HL-60/S4 treated with retinoic acid at 250 ng/mL for 4 days and 3 days (cell line): ENCODE measurements around the gene LBX2.

Experiments used
- in situ Hi-C: fragments of 300-500 bp; cut with MboI; formaldehyde crosslinking; loops from 2 replicates; pipeline ENCODE4 v1.7.0; 2022; ENCODE audit warnings: low sequenced_read_pairs

LBX2 gene

GRCh38 chr2:74505448-74506246 lies 6.2 kb upstream of the LBX2 start:
- in situ Hi-C loops, result no loop called here

- in situ Hi-C loops, result no loop called here
Observed at GRCh38 chr2:74504591-74504990, 5.2 kb upstream of the LBX2 start.

DNA sequence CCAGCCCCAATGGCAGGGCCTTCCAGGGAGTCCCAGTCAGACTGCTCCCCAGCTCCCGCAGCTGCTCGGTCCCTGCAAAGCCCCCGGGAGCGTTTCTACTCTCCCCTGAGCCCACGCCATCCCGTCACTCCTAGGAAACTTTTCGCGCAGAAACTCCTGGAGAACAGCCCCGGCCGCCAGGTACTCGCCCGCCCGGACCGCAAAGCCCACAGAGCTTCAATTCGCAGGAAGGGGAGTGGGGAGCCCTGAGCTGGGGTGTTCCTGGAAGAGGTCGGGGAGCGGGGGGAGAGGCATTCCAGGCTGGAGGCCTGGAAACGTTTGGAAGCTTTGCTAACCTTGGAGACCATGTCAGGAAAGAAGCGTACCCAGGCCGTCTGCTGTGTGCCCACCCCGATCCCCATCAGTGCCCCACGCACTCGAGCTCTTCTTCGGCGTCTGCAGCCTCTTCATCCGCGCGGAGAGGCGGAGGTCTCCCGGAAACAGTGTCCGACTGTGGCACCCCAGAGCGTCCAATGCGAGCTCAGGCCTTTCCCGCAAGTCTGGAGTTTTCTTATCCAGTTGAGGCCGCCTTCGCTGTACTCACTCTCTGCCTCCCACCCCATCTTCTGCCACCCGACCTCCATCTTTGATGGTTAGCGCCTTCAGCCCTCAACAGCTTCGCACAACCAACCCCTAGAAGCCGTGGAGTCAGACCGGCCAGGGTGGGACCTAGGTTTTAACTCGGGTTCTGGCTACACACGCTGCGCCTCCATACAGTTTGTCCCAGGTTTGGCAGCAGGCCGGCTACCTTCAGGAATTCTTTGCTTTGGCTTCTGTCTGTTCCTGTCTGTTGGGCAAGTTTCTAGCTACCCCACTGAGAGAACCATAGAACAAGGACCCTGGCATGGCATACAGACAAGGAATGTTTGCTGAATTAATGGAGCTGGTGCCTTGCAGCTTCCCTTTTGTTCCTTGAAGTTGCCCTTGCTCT lies 4.4 kb upstream of the LBX2 start:
- in situ Hi-C loops, result no loop called here

DNA sequence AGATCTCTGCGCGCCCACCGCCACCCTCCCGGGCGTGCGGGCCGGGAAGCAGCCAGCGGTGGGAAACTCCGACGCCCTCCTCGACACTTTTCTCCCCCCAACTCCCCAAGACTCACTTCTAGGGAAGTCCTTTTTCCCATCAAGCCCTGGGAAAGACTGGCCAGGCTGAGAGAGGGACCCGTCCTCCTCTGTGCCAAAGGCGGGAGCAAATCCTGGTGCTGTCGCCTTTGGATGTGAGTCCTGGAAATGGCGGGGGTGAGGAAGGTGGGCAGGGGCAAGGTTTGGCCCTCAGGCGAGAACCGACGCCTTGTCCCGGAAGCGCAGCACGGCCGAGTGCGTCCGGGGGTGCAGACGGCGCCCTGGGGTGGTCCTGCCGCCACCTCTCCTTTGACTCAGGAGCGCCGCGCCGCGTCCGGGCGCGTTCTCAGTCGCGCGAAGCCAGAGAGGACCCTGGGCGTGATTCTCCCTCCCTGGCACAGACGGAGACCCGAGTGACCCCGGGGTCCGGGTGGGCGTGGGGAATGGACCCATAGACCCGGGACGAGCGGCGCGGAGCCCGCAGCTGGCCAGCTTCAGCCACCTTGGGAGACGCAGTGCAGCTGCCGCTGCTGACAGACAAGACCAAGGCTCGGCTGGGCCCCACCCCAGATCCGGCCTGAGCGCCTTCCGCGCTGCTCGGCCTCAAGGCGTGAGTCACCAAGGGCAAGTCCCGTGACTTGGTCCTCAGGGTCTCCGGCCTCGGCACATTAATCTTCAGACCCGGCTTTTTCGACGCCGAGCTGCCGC lies 3.5 kb upstream of the LBX2 start:
- in situ Hi-C loops, result no loop called here

DNA sequence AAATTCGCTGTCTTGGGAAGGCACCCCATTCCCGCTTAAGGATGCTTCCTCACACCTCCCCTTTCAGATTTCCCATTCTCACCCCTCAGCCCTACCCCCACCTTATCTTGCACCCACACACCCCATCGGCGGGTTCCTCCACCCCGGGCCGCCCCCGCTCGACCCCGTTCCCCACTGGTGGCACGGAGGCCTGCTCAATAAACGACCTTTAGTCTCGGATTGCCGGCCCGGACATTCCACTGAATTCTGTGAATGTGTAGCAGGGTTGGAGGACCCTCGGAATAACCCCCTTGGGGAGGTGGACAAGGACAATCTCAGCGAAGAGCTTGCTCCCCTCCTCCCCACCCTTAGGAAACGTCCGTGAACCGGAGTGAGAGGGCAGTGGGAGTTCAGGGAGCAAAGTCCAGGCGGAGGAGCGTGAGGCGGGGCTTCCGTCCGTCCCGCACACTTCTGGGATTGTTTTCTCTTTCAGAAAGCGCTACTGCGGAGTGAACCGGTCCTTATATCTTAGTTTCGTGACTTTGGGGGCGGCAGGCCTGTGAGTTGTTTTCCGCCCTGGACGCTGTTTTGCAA lies 2.8 kb upstream of the LBX2 start:
- in situ Hi-C loops, result no loop called here

DNA sequence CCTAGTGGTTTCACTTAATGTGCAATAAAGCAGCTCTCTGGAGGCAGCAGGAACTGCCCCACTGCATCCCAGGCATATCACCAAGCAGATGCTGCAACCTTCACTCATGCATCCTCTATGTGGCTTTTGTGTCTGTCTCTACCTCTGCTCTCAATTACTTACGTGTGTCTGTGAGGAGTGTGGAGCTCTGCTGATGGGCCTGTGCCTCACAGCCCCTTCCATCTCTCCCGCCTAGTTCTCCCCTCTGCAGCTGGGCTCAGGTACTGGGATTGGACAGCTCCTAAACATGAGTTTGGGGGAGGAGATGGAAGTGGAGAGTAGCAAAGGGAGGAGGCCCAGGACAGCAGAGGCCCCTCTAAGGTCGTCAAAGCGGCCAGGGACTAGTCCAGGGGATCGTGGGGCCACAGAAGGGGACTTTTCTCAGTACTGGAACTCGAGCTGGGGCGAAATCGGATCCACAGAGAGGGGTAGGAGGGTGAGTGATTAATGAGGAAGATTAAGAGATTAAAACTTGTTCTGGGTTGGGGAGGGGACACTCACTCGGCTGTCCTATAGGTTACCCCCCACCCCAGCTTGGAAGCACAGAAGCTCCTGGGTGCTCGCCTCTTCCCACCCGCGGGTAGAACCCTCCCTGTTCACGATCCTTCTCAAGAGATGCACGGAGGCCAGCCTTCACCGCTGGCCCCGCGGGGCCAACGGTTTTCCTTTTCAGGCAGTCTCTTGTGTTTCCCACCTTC lies 2.1 kb upstream of the LBX2 start:
- in situ Hi-C loops, result no loop called here

DNA sequence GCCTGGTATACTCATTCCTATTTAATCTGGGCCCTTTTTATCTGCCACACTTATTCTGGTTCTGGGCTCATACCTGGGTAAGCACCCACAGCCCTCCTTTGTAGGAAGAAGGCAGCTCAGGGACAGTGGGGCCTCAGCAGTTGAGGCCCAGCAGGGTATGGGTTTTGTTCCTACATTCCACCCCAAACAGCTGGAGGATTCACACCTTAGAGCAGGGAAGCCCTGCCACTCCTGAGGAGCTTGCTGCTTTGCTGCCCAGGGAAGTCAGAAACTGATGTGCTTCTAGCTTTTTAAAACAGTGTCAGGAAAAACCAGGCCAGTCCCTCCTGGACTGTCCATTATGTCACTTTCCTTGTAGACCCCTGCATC lies 1.2 kb upstream of the LBX2 start:
- in situ Hi-C loops, result no loop called here

GRCh38 chr2:74499940-74500577 lies 656 bp upstream of the LBX2 start:
- in situ Hi-C loops, result no loop called here

DNA sequence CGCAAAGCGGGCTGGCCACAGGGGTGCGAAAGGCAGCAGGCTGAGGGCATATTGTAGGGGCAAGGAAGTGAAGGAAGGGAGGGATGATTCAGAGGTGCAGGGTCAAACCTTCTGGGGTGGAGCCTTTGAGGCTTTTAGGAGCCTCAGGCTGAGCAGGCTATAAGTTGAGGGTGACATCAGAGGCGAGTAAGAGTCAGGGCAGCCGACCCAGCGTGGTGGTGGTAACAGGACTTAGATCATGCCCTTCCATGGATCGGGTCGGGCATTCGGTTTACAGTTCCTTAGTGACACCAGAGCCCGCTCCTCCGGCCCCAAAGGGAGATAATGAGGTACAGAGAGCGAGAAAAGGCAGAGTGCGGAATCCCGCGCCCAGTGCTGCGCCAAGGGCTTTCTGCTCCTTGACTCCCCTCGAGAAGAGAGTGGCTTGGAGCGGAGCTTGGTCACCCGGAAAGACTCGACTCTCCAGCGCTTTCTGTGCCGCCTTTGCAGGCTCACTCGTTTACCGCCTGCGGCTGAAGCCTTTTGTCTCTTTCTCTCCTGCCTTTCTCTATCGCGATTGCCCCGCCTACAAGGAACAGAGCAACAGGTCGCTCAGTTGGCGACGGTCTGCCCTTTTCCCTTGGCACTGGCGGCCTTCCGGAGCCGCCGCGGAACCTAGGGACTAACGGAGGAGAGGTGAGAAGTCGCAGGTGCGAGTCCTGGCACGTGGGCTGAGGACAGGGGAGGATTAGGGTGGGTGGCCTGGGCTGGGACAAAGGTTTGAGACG lies 720 bp downstream of the LBX2 start:
- in situ Hi-C loops, result no loop called here

- in situ Hi-C loops, result no loop called here
Observed at GRCh38 chr2:74497777-74498499, 1.5 kb downstream of the LBX2 start.

DNA sequence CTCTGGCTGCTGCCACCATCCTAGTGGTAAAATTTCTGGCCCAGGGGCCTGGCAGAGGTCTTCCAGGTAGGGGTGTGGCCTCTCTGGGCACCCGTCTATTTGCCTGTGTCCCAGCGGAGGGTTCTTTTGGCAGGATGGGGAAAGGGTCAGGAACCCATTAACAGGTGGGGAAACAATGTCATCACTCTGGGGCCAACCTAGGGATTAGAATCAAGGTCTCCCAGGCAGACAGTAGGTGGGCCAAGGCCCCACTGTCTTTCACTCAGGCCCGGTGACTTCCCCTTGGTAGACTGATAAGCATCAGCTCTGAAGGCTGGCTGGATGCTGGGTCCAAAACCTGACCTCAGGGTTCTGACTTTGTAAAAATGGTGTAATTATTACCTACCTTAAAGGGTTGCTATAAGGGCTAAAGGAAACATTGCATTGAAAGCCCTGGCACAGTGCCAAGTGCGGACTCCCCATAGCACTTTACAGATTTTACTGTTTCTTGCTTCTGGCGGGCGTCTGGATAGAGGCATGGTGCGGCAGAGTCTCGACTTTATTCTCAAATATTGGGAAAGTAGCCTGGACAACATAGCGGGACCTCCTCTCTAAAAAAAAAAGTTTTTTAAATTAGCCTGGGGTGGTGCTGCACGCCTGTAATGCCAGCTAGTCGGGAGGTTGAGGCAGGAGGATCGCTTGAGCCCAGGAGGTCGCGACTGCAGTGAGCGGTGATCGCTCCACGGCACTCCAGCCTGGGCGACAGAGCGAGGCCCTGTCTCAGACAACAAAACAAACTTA lies 2.2 kb downstream of the LBX2 start:
- in situ Hi-C loops, result no loop called here

DNA sequence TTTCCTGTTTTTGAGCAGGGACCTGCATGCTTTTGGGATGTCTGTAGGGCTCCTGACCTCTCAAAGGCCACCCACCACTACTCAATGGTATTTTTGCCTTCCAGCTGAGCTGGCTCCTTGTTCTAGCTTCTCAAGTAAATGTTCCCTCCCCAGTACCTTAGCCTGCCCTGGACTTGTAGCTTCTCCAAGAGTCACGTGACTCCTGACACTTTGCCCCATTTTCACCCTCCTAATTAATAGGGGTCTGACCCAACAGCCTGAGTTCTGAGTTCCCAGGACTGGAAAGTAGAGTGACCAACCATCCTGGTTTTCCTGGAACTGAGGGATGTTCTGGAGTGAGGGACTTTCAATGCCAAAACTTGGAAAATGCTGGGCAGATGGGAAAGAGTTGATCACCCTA lies 4.0 kb downstream of the LBX2 start:
- in situ Hi-C loops, result no loop called here

- in situ Hi-C loops, result no loop called here
Observed at GRCh38 chr2:74493546-74493945, 5.9 kb downstream of the LBX2 start.

DNA sequence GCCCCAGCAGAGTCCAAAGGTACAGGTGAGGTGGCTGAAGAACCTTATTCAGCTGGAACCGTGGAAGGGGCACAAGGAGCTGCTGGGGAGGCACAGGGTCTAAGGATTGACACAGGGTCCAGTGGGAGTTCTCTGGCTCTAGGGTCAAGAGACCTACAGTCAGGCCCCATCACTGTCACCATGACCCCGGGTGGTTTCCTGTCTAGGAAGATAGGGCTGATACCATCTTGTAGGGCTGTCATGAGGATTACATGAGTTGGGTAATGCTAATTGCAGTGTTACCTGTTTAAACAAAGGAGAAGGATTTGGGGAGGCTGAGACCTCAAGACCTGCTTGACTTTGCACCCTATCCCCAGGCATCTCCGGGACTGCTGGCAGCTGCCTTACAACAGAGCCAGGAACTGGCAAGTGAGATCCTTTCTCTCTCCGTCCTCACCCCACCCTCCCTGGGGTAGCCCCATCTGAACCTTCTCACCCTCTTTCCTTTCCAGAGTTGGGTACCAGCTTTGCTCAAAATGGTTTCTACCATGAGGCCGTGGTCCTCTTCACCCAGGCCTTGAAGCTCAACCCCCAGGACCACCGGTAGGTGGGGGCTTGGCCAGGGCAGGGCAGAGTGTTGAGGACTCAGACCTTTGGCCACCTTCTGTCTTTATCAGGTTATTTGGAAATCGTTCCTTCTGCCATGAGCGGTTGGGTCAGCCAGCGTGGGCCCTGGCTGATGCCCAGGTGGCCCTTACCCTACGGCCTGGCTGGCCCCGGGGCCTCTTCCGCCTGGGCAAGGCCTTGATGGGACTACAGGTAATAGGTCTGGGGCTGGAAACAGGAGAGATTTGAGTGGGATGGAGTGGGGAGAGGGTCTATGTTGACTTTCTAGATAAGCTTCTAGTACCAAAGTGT lies 7.5 kb downstream of the LBX2 start:
- in situ Hi-C loops, result no loop called here

DNA sequence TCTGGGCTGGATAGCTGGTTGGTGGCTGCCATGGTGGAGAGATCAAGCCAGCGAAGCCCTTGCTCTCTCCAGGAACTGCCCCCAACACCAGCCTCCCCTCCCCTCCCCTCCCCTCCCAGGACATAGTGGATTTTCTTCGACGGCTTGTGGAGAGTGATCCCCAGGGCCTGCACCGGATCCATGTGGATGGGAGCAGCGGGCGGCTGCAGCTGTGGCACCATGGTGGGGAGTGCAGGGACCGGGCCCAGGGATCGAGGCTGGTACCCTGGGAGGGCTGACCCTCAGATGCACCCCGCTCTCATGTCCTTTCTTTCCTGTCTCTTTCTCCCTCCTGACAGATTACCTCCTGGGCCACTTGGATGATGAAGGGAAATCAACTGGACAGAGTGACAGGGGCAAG lies 9.5 kb downstream of the LBX2 start:
- in situ Hi-C loops, result loop anchor here (10.0 kb wide), 1 partner anchor 95 kb away; no protein-coding TSS in a partner anchor
